Measurements from ENCODE around the gene ERMN. TPM values are rescaled to one million over a fixed set of nuclear protein-coding genes. Genes with fewer than 3 reads are reported as not detected.

The ERMN gene
- total and polyA plus RNA-seq, 2 of the 13 experiments (the other 11 are each of a cell fraction or from before 2014, with no cell fraction given): not detected

- H2AFZ ChIP-seq (ENCODE audit: low read length): no peak overlapping the region
- H3K27me3 ChIP-seq (ENCODE audit: control insufficient read depth in 1 of 2, insufficient read depth in 2 of 2, low read length in 2 of 2): no peaks in the 10 kb centered on the region
- H3K9me3 ChIP-seq (ENCODE audit: low read length): peaks cover 28% of the 10 kb centered on the region
- H3K36me3 ChIP-seq (replicated peaks in 1 of 2; ENCODE audit: control insufficient read depth in 1 of 2, insufficient read depth in 2 of 2, low read length in 2 of 2): no peaks in the 10 kb centered on the region
- POLR2A ChIA-PET: no interaction called here
- CTCF ChIA-PET (ENCODE audit: low intra/inter-chr PET ratio, low total read pairs): no interaction called here
- H3K4me3 ChIP-seq (replicated peaks in 1 of 3; ENCODE audit: insufficient read depth in 1 of 3, low read depth in 2 of 3, low read length in 3 of 3): no peak overlapping the region
- DNase-seq (ENCODE audit: low spot score) (no peak), ATAC-seq (no peak), FAIRE-seq (no peak)
- WGBS (ENCODE audit: low lambda C conversion rate): 0% methylated on average over 2 of the region's 2 CpGs
- H3K4me2 ChIP-seq (ENCODE audit: low read depth, low read length): no peak overlapping the region
- no peak overlapping the region for H3K9ac ChIP-seq (ENCODE audit: insufficient read depth, low read depth, low read length)
- H4K20me1 ChIP-seq (ENCODE audit: insufficient read depth, low read length): no peaks in the 10 kb centered on the region
- in situ Hi-C loops (cut with HindIII; ENCODE audit: extremely low pct_ligation_motif_present, low pct_unique_long_range_greater_than_20kb): no loop called here
- intact Hi-C loops (cut with micrococcal nuclease; ENCODE audit: unreplicated experiment): no loop called here
- no peaks in the 10 kb centered on the region for H3K79me2 ChIP-seq (ENCODE audit: insufficient read depth, low read length)
- BruUV-seq (replicated peaks): no TSS peak
- H3K27ac ChIP-seq (ENCODE audit: extremely low read length, insufficient read depth, low read length): no peak overlapping the region
- H3K4me1 ChIP-seq (ENCODE audit: insufficient read depth, low read length): 0 out of 2 replicates have a peak, but pooled peaks cover 11% of the 10 kb centered on the region
- TF ChIP-seq CTCF (CRISPR knock-in tag; IDR thresholded peaks at IDR 0.05) (no peak), ZNF570 (CRISPR knock-in tag; IDR thresholded peaks at IDR 0.05; ENCODE audit: borderline replicate concordance) (no peak), ZNF564 (CRISPR knock-in tag; IDR thresholded peaks at IDR 0.05) (no peak), ZFP91 (CRISPR knock-in tag; IDR thresholded peaks at IDR 0.05; ENCODE audit: borderline replicate concordance) (no peak), DPF2 (CRISPR knock-in tag; IDR thresholded peaks at IDR 0.05; ENCODE audit: borderline replicate concordance, low read depth) (no peak), MTA3 (CRISPR knock-in tag; IDR thresholded peaks at IDR 0.05) (no peak), TAF1 (CRISPR knock-in tag; IDR thresholded peaks at IDR 0.05) (no peak), ATF6 (CRISPR knock-in tag; conservative IDR thresholded peaks at IDR 0.05) (no peak), GLMP (CRISPR knock-in tag; IDR thresholded peaks at IDR 0.05; ENCODE audit: borderline replicate concordance) (no peak), KDM5A (IDR thresholded peaks at IDR 0.05; ENCODE audit: borderline replicate concordance, low read length) (no peak), E2F5 (CRISPR knock-in tag; conservative IDR thresholded peaks at IDR 0.05) (no peak), ZSCAN20 (CRISPR knock-in tag; IDR thresholded peaks at IDR 0.05; ENCODE audit: borderline replicate concordance) (no peak), NR1H2 (CRISPR knock-in tag; IDR thresholded peaks at IDR 0.05; ENCODE audit: borderline replicate concordance, low read depth) (no peak), KLF9 (CRISPR knock-in tag; IDR thresholded peaks at IDR 0.05; ENCODE audit: low read depth) (no peak), U2AF2 (IDR thresholded peaks at IDR 0.05; ENCODE audit: low read depth, low read length) (no peak), ZNF292 (CRISPR knock-in tag; IDR thresholded peaks at IDR 0.05; ENCODE audit: borderline replicate concordance, low read depth) (no peak), MATR3 (CRISPR knock-in tag; IDR thresholded peaks at IDR 0.05) (no peak)
Observed at GRCh38 chr2:157364257-157364974, 38.8 kb upstream of the ERMN start.
